GM18519 (cell line): ENCODE measurements around the gene IFNA21.
"Not testable (repeated sequence)": the region's sequence is repeated elsewhere in the genome, so short reads cannot be mapped to it uniquely, and the experiment has no call there.

Experiments
- ATAC-seq: cut with Tn5 transposase; IDR thresholded peaks from one replicate; pipeline ENCODE4 v1.9.1; 2021; ENCODE audit warnings: mild to moderate bottlenecking, moderate library complexity; ENCODE audit not compliant: unreplicated experiment, low FRiP score

IFNA21 gene

GRCh38 chr9:21144603-21145002 lies 21.9 kb downstream of the IFNA21 start:
- peak; percentile 66 for ATAC-seq

- peak; percentile 63 for ATAC-seq
These were observed 25.0 kb downstream of the IFNA21 start, which contains the start of gene IFNW1 for GRCh38 chr9:21141427-21141882. TSS of gene IFNW1 (minus strand) at chr9:21141832. CDS start at chr9:21141570, 262 bp downstream.

GRCh38 chr9:21137020-21137419 lies 29.4 kb downstream of the IFNA21 start:
- ATAC-seq, result no peak

GRCh38 chr9:21135736-21136135 lies 30.7 kb downstream of the IFNA21 start:
- ATAC-seq, result no peak

- not testable (repeated sequence) for ATAC-seq
These were observed 38.3 kb downstream of the IFNA21 start for GRCh38 chr9:21128186-21128585.

GRCh38 chr9:21121595-21122251 lies 44.7 kb downstream of the IFNA21 start:
- ATAC-seq, result peak; percentile 54

- ATAC-seq, result no peak
These were observed 45.4 kb downstream of the IFNA21 start for GRCh38 chr9:21121079-21121478.

GRCh38 chr9:21119093-21119770 lies 47.2 kb downstream of the IFNA21 start:
- peak; percentile 33 for ATAC-seq
